SK-N-DZ (cell line): ENCODE measurements around the gene CASD1.

ENCODE experiments used
- DNase-seq: peaks from one replicate; pipeline ENCODE4 v3.0.0-alpha.2; 2015; ENCODE audit warnings: low spot score

CASD1 gene

GRCh38 chr7:94512735-94513564, 3.3 kb downstream of the CASD1 start:
- no peak for DNase-seq

DNA sequence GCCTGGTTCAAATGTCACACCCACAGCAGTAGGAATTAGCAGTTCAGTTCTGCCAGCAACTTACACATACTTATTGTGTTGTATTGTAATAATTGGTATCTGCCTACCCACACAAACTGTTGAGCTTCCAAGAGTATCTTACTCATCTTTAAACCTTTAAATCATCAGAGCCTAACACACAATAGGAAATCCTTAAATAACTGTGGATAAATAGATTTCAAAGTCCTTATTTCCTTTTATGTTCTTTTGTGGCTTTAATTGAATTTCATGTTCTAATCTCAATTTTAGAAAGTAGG, 3.9 kb downstream of the CASD1 start:
- no peak for DNase-seq

- DNase-seq = peak; percentile 29
Measured at GRCh38 chr7:94514140-94514889, 4.7 kb downstream of the CASD1 start.

DNA sequence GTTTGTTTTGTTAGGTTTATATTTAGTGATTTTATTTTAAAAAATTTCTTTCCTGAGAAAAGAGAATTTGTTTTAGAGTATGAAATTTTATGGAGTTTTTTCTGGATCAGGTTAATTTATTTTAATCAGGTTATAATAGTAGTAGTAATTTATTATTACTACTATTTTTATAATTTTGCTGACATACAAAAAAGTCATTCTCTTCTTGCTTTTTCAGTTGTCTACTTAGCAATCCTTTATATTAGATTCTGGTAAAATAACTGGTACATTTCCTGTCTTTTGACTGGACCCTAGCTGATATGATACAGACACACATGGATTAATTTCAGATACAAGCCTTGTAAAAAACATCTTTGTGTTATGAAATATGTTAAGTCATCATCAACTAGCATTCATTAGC, 5.3 kb downstream of the CASD1 start:
- DNase-seq = no peak

DNA sequence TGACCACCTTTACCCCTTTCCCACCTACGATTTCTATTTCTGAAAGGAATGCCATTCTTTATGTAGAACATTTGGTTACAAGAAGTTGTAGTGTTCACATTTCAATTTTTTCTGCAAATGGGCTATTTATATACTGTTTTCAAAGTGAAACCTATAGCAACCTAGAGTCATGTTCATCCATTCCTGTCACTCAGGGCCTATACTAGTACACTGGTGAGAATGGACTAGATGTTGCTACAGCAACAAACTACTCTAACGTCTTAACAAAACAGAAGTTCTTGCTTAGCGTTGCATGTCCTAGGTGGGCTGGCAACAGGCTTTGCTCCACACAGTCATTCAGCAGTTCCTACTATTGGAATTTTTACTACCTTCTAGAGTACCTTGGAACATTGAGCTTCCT, 16.3 kb downstream of the CASD1 start:
- DNase-seq = no peak

DNA sequence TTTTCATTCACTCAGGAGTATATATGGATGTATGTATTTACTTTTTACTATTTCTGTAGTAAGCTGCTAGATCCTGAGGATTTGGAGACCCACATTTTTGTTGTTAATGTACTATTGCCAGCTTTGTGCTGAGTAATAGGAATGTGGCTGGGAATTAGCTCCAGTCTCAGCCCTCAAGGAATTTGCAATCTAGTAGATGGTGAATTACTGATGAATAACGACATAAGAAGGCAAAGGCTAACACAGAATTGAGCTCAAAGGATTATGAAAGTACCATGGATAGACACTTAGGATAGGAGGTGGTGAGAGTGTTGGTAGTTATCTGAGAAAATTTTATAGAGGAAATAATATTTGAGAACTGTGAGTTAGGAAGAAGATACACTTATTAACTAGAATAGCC, 19.9 kb downstream of the CASD1 start:
- no peak for DNase-seq

DNA sequence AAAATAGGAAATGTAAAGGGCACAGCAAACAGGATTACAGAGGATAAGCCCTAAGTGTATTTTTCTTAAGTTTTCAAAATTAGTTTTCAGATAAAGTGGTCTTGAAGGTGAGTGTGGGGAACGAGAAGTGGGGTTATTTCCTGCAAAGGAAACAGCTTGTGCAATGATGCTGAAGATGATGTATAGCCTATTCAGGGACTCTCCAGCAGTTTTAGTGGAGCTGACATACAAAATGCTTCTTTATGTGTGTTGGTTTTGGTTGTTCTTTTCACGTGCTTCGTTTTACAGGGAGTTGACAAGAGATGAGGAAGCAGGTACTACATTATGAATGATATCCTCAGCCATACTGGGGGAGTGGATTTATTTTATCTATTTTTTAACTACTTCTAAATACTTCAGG, 20.5 kb downstream of the CASD1 start:
- DNase-seq = no peak

- DNase-seq = no peak
Measured at GRCh38 chr7:94532676-94533075, 23.1 kb downstream of the CASD1 start.

- no peak for DNase-seq
Measured at GRCh38 chr7:94540428-94540827, 30.8 kb downstream of the CASD1 start.

GRCh38 chr7:94547126-94547525, 37.5 kb downstream of the CASD1 start:
- DNase-seq = no peak

DNA sequence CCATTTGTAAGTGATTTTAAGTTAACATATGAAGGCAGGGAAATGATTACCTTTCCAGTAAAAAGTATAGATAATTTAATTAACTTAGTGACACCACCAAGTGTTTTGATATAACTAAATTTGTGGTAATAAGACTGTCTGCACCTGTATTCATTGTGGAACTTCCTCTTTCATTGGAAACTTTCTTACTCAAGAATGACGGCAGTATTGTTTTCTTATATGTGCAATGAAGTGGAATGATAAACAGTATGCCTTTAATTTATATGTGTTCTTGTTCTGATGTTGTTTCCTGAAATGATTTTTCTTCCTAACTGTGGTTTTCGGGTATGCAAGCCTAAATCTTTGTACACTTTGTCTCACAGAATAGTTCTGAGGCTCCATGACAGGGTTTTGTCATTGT, 46.4 kb downstream of the CASD1 start:
- DNase-seq = no peak

DNA sequence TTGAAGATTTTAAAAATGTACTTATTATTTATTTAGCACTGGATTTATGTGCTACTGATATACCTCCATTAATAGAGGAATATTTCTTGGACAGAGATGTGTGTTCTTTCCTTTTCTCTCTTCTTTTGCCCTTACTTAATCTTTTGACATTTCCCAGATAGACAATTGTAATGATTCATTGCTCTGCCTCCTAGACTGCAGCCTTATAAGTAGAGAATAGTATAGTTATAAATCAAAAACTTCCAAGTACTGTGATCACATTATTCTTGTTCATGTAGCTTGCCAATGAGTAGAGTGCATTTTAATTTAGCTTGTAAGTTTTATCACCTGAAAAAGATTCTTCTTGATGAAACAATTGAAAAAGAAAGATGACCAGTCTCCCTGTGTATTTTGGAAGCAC, 47.6 kb downstream of the CASD1 start:
- DNase-seq = no peak

DNA sequence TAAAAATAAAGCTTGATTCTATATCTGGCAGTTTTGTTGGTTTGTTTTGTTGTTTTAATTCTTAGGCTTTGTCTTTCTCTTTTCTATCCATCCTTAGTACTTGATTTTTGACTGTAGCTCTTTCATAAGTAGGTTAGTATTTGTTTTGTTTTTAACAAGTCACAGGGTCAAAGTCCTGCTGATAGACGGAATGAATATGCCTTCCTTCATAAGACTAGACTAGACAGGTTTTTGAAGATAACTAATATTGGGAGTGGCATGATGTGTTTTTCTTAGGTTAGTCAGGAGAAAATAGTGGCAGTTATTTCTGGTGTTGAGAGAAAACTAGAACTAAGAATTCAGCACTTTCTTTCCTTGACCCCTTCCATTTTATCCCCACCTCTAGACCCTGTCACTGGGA, 50.4 kb downstream of the CASD1 start:
- DNase-seq = no peak

- no peak for DNase-seq
Measured at GRCh38 chr7:94561841-94562514, 52.4 kb downstream of the CASD1 start.

DNA sequence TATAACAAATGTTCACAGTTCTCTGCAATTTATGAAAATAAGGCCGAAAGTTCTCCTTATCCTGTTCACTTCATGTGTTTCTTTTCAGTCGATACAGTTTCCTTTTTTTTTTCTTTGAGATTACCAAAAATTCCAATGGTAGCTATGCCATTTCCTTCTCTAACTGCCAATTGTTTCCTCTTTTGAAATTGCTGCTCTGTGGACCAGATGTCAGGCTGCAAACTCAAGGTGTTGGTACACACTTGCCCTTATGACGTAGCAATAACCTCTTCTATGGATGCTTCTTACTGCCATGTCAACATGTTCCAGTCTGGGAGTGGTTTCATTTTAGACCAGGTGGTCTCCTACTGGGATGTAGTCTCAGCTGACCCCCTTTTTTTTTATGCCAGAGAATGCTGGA, 52.9 kb downstream of the CASD1 start:
- no peak for DNase-seq

DNA sequence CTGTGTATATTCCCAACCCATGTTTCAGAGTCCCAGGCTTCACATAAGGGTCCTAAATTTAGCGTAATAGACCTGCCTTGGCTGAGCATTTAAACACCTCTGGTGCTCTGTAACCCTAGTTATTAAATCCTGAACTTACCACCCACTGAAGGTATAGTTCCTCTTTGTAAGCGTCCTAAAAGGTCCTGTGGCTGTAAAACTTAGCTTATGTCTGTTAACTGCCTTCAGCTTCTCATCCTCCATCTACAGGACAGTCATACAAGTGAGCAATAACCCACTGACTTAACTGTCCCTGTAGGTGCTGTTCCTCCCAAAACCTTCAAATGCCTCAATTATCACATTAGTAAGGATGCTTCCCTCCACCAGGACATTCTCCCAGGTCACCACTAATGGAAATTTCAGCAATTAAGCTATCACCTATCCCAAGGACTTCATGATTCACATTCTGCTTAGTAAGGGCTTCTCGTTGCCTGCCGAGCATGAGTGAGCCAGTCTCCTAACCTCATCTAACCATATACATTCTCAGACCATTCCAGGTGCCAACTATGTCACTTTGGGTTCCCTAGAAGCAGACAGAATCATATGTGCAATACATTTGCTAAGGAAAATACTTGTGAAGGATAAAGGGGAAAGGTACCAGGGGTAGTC, 55.8 kb downstream of the CASD1 start:
- DNase-seq = no peak

DNA sequence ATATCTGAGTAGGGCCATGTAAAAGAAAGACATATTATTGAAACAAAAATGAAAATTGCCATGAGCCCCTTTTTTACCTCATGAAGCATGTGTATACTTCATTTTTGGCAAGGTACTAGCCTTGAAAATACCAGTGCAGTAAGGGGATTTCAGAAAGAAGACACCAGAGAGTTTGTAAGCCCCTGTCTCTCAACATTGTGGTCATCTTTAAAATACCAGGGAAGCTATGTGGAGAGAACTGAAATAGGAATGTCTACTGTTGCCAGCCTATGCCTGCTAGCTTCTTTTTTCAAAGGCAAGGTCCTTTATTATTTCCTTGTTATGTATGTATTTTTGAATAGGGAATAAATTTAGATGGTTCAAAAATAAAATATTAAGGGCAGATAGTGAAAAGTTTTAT, 57.8 kb downstream of the CASD1 start:
- DNase-seq = no peak

DNA sequence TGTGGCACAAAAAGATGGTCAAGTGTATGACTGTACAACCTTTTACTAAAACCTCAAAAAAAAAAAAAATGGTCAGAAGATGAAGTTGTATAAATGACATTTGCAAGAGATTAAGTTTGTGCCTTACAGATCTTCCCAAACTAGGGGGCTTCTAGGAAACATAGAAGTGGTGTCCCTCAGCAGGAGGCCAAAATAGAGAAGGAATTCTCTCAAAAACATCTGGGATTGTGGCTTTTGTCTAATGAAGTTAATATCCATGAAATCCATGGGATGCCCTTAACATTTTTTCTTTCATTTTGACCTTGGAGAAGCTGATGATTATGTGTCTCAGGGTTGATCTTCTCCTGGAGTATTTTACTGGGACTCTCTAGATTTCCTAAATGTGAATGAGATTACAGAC, 62.2 kb downstream of the CASD1 start:
- DNase-seq = no peak

GRCh38 chr7:94575646-94576045, 66.0 kb downstream of the CASD1 start:
- DNase-seq = no peak

- DNase-seq = no peak
Measured at GRCh38 chr7:94576316-94576715, 66.7 kb downstream of the CASD1 start.

GRCh38 chr7:94577357-94577756, 67.7 kb downstream of the CASD1 start:
- no peak for DNase-seq

DNA sequence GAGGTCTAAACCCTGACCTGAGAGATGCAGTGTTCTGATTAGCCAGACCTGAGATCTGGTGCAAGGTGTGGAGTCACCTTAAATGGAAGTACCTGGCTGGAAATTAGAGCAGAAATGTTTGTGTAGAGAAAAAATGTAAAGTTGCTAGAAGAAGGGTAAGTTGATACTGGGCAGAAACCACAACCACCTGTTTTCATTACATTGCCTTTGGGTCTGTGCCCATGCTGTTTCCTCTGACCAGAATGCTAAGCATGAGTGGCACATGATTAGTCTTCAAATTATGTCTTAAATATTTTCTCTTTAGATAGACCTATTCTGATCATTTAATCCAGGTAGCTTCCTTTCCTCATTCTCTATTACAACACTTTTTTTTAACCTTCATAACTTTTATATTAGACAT, 69.0 kb downstream of the CASD1 start:
- DNase-seq = no peak
